ENCODE results near the gene GFI1B.

GFI1B gene

GRCh38 chr9:133004091-133004998 is 25.9 kb downstream of the GFI1B start:
- DNase-seq (ENCODE audit: low read depth, low spot score), result no peak
- H3K4me3 ChIP-seq (ENCODE audit: low read length), result no peak overlapping the region

- DNase-seq (ENCODE audit: low read depth, low spot score), result no peak
- H3K4me3 ChIP-seq (ENCODE audit: low read length), result no peak overlapping the region
Measured at GRCh38 chr9:133004999-133005760, 26.7 kb downstream of the GFI1B start.

- no peak overlapping the region for H3K4me3 ChIP-seq (ENCODE audit: low read length)
- DNase-seq (ENCODE audit: low read depth, low spot score), result no peak
Measured at GRCh38 chr9:133005957-133006356, 27.5 kb downstream of the GFI1B start.

GRCh38 chr9:133006731-133007352 is 28.3 kb downstream of the GFI1B start:
- no peak for DNase-seq (ENCODE audit: low read depth, low spot score)
- no peak overlapping the region for H3K4me3 ChIP-seq (ENCODE audit: low read length)

- no peak overlapping the region for H3K4me3 ChIP-seq (ENCODE audit: low read length)
- no peak for DNase-seq (ENCODE audit: low read depth, low spot score)
Measured at GRCh38 chr9:133008406-133008805, 29.9 kb downstream of the GFI1B start.

- no peak overlapping the region for H3K4me3 ChIP-seq (ENCODE audit: low read length)
- DNase-seq (ENCODE audit: low read depth, low spot score), result no peak
Measured at GRCh38 chr9:133008824-133009223, 30.3 kb downstream of the GFI1B start.

- no peak overlapping the region for H3K4me3 ChIP-seq (ENCODE audit: low read length)
- DNase-seq (ENCODE audit: low read depth, low spot score), result no peak
Measured at GRCh38 chr9:133009906-133010582, 31.6 kb downstream of the GFI1B start.

- H3K4me3 ChIP-seq (ENCODE audit: low read length), result no peak overlapping the region
- no peak for DNase-seq (ENCODE audit: low read depth, low spot score)
Measured at GRCh38 chr9:133014696-133015095, 36.2 kb downstream of the GFI1B start.

- DNase-seq (ENCODE audit: low read depth, low spot score), result peak; percentile 60
Measured at GRCh38 chr9:133023117-133023890, 44.8 kb downstream of the GFI1B start.

GRCh38 chr9:133026426-133026825 is 47.9 kb downstream of the GFI1B start:
- no peak for DNase-seq (ENCODE audit: low read depth, low spot score)
- H3K4me3 ChIP-seq (ENCODE audit: low read length), result no peak overlapping the region

More at GRCh38 chr9:133023117-133023890, 44.8 kb downstream of the GFI1B start:
- H3K4me3 ChIP-seq (ENCODE audit: low read length), result no peak overlapping the region

- no peak for DNase-seq (ENCODE audit: low read depth, low spot score)
- no peak overlapping the region for H3K4me3 ChIP-seq (ENCODE audit: low read length)
Measured at GRCh38 chr9:133027134-133027533, 48.6 kb downstream of the GFI1B start.

GRCh38 chr9:133028221-133028620 is 49.7 kb downstream of the GFI1B start:
- no peak for DNase-seq (ENCODE audit: low read depth, low spot score)
- no peak overlapping the region for H3K4me3 ChIP-seq (ENCODE audit: low read length)

GRCh38 chr9:133029994-133030316 is 51.5 kb downstream of the GFI1B start:
- DNase-seq (ENCODE audit: low read depth, low spot score), result no peak

GRCh38 chr9:133030317-133031129 is 52.0 kb downstream of the GFI1B start, which contains the start of gene GTF3C5:
Gene GTF3C5 (plus strand): TSS chr9:133030997. CDS start chr9:133031012, 15 bp downstream.
- peak within 1 kb of the TSS; percentile 99 for H3K4me3 ChIP-seq (ENCODE audit: low read length)

More at GRCh38 chr9:133029994-133030316, 51.5 kb downstream of the GFI1B start:
- peak overlapping the region; percentile 99 for H3K4me3 ChIP-seq (ENCODE audit: low read length)

GRCh38 chr9:133031130-133031422 is 52.6 kb downstream of the GFI1B start:
- peak overlapping the region; percentile 99 for H3K4me3 ChIP-seq (ENCODE audit: low read length)
- DNase-seq (ENCODE audit: low read depth, low spot score), result no peak

More at GRCh38 chr9:133030317-133031129, 52.0 kb downstream of the GFI1B start, which contains the start of gene GTF3C5:
- DNase-seq (ENCODE audit: low read depth, low spot score), result peak; percentile 99

GRCh38 chr9:133031496-133031911 is 53.0 kb downstream of the GFI1B start:
- peak overlapping the region; percentile 99 for H3K4me3 ChIP-seq (ENCODE audit: low read length)
- DNase-seq (ENCODE audit: low read depth, low spot score), result no peak

GRCh38 chr9:133032171-133032570 is 53.7 kb downstream of the GFI1B start:
- H3K4me3 ChIP-seq (ENCODE audit: low read length), result peak overlapping the region; percentile 99
- no peak for DNase-seq (ENCODE audit: low read depth, low spot score)

- no peak overlapping the region for H3K4me3 ChIP-seq (ENCODE audit: low read length)
- DNase-seq (ENCODE audit: low read depth, low spot score), result no peak
Measured at GRCh38 chr9:133035669-133036068, 57.2 kb downstream of the GFI1B start.
